DMS79 (cell line): ENCODE data around the gene TNRC6B.
A peak's percentile ranks its signal among the peaks of the same experiment; 100 is the strongest.
"Not testable (repeated sequence)": the region's sequence is repeated elsewhere in the genome, so short reads cannot be mapped to it uniquely, and the experiment has no call there.

Experiments used
- DNase-seq: peaks from one replicate; lab custom pipeline; 2025; lab: John Stamatoyannopoulos, UW

The TNRC6B gene

DNA sequence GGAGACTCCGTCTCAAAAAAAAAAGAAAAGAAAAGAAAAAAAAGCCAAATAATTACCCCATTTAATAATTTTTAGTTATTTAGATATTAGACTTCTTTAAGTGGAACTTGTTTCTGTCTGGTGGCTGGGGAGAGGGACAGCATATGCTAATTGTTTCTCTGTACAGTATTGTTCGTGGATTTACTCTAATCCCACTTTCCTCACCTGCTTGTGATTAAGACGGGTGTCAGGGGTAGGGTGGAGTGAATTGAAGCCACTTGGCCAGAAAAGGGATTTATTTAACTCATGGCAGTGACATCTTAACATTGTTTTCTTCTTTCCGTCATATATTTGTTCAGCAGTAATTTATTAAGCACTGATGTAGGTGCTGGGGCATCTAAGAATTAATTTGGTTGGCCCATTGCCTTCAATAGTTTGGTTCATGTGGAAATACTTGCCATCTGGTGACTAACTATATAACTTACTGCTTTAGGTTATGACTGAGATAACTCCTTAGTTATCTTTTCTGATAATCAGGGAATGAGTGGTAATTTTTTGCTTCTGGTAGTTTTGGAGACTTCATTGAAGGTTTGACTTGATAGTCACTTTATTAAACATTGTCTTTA, 4.6 kb downstream of the TNRC6B start:
- no peak for DNase-seq

DNA sequence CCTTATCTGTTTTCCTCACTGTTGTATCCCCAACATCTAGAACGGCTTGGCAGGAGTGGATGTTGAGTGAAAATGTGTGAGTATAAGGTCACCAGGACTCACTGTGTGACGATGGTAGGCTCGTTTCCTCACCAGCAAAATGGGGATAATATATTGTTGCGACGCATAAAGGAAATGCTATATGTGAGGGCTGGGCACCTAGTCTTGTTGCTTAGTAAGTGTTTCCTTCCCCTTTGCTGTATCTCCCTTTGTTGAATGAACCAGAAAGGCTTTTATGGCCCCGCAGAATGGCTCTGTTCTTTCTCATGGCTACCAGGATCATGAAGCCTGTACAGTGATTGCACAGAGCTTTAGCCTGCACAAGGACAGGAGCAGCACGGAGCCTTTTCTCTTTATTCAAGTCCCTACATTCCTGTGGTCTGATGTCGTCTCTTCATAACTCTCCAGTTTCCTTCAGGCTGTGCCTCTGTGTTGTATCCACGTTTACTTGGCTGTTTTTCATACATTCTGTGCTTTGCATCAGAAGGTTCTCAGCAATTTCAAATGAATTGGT, 5.4 kb downstream of the TNRC6B start:
- DNase-seq, result no peak

DNA sequence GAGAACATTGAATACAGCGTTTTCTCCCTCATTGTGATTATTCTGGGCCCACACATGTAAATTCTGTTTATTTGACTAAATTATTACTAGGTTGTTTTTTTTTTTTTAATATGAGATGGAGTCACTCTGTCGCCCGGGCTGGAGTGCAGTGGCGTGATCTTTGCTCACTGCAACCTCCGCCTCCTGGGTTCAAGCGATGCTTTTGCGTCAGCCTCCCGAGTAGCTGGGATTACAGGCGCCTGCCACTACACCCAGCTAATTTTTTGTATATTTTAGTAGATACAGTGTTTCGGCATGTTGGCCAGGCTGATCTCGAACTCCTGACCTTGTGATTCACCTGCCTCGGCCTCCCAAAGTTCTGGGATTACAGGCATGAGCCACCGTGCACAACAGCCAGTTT, 5.9 kb downstream of the TNRC6B start:
- DNase-seq, result not testable (repeated sequence)

DNA sequence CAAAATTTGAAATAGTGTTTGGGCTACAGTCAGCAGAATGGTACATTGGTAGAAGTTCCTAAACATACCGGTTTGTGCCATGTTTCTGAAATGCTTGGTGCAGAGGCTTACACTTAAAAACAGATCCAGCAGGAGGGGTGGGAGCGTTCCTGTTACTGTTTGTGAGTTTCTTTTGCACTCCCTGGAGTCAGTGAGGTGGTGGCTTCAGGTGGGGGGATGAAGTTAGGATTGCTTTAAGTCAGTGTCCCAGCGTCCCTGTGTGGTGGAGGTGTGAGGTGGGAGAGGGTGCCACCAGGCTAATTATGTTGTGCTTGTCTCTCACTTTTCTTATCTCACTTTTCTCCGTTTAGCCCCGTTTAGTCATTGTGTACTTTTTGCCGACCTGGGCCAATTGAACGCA, 9.7 kb downstream of the TNRC6B start:
- DNase-seq, result no peak

DNA sequence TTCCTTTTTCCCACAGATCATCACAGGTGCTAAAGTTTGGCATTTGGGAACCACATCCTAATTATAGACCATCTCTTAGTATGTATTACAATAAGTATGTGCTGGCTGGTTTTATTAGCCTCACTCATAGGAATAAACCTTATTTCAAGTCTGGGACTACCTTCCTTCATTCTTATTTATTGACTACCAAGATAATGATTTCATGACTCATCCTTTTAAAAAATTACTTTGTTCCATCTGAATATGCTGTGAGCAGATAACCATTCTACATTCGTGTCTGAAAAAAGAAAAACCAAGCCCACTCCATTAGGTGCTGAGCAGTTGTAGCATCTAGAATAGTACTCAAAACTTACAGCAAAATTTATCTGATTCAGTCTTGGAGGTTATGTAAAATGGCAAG, 12.3 kb downstream of the TNRC6B start:
- no peak for DNase-seq

DNA sequence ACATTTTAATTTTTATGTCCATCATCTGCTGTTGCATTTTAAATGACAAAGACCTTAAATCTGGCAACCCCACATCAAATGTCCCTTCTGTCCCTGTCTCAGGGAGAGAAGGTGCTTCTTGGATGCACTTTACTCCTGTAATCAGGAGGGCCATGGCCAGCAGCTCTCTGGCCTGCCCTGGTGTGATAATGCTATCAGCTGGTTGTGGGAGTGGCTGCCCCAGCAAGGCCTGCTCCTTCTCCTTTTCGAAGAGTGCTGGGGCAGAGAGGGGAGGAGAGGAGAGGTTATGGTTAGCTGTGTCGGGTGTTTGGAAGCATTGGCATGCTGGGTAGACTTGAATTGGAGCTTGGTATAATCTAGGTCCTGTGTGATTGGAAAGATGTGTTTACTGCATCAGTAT, 12.8 kb downstream of the TNRC6B start:
- no peak for DNase-seq

DNA sequence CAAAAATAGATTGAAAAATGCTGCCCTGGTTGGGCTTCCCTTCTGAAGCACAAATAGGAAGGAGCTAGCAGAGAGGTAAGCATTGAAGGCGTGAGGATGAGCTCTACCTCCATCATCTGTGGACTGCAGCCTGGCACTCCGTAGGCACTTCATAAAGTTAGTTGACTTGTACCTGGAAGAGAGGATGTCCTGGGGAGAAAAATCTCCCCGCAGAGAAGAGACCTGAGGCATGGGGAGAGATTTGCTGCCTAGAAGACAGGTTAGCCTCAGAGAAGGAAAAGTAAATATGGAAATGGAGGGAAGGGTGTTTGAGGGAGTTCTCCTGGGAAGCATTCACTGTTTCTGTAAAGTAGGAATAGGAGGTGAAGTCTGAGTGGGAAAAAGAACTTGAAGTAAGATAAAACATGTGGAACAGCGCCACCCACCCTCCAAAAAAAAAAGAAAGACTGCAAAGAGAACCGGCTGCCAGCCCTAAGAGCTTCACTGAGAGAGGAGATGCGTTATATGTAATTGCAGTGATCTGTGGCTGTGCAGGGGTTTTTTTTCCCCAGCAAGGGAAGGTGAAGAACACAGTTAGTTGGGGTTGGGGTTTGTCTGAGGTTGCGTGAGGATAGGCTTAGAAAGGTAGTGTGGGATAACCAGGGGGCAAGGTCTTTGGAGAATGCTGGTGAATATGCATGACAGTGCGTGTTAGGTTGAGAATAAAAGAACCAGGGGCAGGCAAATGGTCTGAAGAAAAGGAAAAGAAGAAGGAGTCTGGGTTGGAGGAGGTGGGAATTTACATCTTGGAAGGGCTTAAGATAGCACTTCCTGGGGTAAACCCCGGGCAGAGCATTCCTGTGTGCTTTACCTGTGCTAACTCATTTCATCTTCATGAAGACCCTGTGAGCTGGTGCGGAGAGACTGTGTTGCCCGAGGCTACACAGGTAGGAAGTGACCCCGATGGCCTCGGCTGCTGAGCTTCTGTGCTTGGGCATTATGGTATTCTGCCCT, 16.0 kb downstream of the TNRC6B start:
- DNase-seq, result no peak

DNA sequence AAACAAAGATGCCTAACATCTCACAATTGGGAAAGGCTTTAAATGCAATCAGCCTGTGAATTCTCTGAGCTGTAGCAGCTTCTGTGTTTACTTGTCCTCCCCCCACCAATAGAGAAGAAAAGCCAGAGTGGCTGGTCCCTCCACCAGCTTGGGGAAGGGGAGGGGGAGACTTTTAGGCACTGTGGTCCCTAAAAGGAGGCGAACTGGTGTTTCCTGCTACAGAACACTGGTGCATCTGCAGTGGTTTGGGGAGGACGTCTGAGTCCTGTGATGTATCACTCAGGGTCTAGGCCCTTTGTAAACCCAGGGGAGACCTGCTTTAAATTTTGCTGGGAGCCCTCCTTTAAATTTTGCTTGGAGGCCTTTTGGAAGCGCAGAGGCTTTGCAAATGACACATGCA, 16.9 kb downstream of the TNRC6B start:
- no peak for DNase-seq

DNA sequence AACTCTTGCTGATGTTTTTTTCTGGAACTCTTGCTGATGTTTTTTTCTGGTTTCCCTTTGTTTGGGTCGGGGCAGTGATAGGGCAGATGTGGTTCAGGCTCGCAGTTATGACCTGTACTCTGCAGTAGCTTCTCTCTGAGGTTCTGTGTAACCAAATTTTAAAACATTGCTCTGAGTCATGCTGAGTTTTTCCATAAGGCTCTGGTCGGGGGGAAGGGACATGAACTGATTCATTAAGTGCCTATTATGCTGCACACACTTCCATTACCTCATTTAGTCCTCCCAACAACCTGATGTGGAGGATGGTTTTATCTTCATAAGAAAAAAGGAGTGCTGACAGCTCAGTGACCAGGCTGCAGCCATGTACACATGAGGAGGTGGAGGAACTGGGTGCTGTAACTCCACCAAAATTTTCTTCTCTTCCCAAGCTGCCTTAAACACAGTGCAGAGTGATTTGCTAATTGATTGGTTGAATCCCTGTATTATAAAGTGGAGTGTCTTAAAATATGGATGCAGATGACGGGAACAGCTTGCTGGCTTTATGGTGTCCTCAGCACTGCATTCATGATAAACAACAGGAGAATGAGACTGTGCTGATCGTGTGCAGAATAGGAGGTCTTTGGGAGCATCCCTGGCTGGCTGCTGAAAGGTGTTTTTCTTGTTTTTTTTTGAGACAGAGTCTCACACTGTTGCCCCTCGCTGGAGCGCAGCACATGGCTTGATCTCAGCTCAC, 19.1 kb downstream of the TNRC6B start:
- no peak for DNase-seq

DNA sequence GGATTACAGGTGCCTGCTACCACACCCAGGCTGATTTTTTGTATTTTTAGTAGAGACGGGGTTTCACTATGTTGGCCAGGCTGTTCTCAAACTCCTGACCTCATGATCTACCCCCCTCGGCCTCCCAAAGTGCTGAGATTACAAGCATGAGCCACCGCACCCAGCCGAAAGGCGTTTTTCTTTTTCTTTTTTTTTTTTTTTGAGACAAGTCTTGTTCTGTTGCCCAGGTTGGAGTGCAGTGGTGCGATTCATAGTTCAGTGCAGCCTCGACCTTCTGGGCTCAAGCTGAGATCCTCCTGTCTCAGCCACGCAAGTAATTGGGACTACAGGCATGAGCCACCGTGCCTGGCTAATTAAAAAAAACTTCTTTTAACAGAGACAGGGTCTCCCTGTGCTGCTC, 19.7 kb downstream of the TNRC6B start:
- DNase-seq, result not testable (repeated sequence)

DNA sequence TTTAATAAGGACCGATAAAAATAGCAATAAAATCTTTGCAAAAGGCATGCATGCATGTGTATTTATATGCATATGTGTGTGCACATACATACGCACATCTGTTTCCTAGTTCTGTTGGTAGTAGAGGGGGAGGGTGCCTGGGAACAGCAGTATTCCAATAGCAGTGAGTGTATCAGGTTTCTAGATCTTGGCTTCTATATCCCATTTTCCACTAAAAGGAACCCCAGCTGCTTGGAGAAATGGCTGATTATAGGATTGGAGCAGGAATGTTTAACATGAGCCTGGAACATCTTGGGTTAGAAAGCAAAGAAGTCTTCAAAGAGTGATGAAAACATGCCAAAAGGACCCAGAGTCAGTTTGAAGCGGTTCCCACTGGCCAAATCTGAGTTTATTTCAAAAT, 21.0 kb downstream of the TNRC6B start:
- no peak for DNase-seq

DNA sequence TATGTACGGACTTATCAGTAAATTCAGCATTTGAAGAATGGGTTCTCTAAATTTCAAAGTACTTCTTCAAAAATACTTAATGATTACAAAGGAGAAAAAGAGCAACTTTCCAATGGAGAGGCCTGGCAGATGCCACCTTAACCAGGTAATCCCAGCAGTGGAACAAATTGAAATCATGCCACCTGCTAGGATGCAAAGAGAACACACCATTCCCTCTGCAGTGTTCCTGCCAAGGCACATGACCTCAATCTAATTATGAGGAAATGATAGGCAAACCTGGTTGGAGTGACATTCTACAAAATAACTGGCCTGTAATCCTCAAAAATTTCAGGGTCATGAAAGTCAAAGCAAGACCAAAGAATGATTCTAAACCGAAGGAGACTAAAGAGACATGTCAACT, 21.5 kb downstream of the TNRC6B start:
- DNase-seq, result no peak

DNA sequence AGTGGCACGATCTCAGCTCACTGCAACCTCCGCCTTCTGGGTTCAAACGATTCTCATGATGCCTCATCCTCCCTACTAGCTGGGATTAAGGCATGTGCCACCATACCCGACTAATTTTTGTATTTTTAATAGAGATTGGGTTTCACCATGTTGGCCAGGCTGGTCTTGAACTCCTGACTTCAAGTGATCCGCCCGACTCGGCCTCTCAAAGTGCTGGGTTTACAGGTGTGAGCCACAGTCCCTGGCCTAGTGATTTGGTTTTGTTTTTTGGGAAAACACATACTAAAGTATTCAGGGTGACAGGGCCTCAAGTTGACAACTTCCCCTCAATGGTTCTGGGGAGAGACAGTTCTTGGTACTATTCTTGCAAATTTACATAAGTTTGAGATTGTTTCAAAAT, 22.1 kb downstream of the TNRC6B start:
- no peak for DNase-seq

DNA sequence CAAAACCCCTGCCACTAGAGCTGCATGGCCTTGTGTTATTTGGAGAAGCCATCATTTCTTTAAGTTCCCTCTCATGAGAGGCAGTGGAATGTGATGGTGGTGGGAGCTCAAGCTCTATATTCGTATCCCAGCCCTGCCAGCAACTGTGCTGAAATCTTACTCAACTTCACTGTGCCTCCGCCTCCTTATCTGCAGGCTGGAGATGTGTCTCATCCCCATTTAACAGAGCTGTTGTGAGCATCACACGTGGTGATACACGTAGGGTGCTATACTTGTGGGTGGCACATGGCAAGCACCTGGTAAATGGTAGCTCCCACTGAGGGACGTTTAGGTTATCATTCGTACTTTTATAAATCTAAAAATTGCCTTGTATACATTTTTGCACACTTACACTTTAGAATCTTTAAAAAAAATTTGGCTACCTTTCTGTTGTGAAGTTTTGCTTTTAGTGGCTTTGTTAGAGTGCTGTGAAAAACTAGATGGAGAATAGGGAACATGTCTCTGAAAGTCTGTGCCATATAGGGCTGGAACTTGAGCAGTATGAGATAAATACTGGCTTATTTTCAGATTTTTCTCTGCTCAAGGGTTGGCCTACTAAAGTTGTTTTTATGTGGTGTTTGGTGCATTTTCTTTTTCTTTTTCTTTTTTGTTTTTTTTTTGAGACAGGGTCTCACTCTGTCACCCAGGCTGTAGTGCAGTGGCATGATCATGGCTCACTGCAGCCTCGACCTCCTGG, 23.2 kb downstream of the TNRC6B start:
- no peak for DNase-seq

DNA sequence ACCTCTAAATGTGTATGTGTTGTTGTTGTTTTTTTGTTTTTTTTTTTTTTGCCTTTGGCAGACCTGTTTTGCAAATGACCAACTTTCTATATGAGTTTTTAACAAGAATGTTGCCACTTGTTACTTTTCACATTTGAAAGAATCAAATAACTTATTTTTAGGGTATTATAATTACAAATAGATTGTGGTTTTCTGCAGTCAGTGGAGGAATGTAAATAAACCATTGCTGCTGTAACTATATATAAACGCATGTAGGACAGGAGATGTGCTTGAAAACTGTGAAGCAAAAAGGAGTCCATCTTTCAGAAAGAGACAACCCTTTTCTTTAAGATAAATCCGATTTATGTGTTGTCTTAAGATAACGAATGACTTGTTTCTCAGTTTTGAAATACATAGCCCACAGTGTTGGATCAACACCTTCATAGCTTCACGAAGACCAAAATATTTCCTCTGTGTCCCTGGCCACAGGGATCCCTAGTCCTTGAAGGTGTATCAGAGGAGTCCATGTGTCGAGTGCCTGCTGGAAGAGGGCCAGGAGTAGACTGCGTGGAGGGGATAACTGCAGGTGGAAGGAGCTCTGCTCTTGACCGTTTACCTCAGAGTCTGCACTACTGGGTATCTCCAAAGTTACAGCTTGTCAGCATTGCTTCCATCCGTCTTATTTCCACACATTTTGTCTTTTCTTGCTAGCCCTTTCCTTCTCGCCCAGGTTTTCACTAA, 24.7 kb downstream of the TNRC6B start:
- DNase-seq, result peak; percentile 39

DNA sequence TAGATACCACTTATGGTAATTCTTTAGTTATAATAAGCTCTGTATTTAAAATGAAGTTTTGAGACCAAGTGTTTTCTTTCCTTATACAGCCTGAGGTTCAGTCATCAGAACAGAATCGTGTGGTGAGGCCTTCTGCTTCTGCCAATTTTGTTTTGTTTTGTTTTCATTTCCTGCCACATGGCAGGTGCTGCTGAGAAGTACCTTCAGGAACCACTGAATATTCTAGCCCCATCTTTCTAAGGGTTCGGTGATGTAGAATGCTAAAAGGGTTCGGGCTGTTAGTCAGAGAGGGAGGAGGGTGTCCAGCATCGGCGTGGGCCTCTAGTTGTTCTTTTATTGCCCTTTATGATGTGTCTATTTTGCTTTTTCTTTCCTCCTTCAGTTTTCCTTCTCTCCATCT, 25.8 kb downstream of the TNRC6B start:
- DNase-seq, result no peak

DNA sequence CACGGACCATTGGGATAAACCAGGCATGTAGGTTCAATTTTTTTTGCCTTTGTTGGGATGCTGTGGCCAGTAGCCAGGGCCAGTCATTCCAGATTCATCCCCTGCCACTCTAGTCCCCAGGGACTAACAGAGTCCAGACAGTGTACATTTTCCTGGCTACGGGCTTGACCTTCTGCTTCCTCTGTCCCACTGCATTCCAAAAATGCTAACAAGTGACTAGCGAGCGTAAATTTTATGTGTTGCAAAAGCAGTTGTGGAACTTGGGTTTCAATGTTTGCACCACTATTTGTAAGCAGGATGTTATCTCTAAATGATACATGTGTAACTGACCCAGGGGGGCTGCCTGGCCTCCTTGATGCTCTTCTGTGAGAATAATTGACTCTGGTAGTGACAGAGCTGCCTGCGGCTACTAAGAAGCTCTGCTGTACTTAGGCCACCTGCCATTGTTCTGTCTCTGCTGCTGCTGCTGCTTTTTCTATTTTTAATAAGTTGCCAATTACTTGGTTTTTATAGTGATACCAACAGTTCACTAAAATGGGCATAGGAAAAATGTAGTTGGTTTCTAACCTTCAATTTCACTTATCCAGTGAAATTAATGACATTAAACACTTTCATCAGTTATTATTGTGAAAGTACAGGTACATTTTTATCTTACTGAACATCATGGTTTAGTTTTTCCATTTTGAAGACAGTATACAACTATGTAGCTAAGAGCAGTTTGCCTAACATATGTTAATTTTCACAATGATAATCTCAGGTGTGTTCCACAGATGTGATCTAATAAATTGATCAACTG, 26.8 kb downstream of the TNRC6B start:
- DNase-seq, result no peak

DNA sequence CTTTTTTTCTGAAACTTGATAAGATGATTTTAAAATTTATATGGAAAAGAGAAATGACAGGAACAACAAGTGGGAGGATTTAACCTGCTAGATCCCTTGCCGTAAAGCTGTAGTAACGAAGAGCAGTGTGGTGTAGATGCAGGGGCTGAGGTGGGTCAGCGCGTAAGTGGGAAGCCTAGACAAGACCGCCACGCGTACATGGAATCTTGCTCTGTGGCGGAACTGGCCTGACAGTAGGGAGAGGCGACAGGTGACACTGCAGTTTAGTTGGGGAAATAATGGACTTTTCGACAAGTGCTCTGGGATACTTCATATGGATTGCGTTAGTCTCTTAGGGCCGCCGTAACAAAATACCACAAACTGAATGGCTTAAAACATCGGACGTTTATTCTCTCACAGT, 28.8 kb downstream of the TNRC6B start:
- DNase-seq, result no peak

DNA sequence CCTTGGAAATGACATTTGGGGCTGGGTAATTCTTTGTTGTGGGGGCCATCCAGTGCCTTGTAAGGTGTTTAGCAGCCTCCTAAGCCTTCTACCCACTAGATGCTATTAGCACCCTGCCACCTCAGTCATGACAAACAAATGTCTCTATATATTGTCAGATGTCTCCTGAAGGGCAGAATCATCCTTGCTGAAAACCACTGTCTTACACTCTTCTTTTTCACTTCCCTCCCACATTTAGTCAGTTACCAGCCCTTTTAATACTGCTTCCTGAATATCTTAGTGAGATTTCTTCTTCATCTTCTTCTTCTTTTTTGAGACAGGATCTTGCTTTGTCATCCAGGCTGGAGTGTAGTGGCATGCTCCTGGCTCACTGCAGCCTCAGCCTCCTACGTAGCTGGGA, 33.1 kb downstream of the TNRC6B start:
- no peak for DNase-seq

DNA sequence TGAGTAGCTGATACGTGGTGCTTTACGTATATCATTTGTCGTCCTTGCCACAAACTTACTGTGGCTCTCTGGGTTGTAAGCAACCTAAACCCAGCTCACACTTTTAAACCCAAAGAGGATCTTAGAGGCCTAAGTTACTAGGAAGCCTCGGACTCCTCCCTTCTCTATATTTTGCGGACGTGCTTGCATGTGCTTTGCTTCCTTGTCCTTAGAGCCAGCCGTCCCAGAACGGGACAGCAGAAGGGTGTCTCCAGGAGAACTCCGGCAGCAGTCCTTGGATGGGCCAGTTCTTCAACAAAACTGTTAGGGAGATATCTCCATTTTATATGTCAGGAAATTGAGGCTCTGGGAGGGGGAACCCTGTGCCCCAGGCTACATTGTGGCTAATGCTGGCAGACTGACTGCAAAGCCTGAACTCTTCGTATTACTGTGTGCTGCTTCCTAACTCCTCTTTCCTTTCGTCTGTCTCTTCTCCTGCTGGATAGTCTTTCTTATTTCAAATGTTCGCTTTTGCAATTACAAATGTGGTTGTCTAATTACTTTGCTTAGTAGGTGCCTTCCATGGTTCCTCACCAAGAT, 33.8 kb downstream of the TNRC6B start:
- DNase-seq, result no peak
